ENCODE results near the gene SAP30L. TPM values are rescaled to one million over a fixed set of nuclear protein-coding genes. Genes with fewer than 3 reads are reported as not detected.
A peak's percentile ranks its signal among the peaks of the same experiment; 100 is the strongest.

The SAP30L gene
- total RNA-seq, 6 experiments from 2014 or later: 23.3 to 31.5 (median 28.1) TPM

- Mint-ChIP-seq H3K27ac (no peak overlapping the region), H3K27me3 (ENCODE audit: insufficient read depth) (peaks cover 27% of the 10 kb centered on the region), H3K9me3 (no peaks in the 10 kb centered on the region), H3K36me3 (ENCODE audit: low read depth) (no peaks in the 10 kb centered on the region), H3K4me1 (ENCODE audit: low read depth) (peaks cover 28% of the 10 kb centered on the region), H3K4me3 (no peak overlapping the region)
- TF ChIP-seq CTCF (IDR thresholded peaks at IDR 0.05): peak; percentile 98
- DNase-seq: peak; percentile 54
Observed at GRCh38 chr5:154467655-154468354, 22.0 kb downstream of the SAP30L start.

DNA sequence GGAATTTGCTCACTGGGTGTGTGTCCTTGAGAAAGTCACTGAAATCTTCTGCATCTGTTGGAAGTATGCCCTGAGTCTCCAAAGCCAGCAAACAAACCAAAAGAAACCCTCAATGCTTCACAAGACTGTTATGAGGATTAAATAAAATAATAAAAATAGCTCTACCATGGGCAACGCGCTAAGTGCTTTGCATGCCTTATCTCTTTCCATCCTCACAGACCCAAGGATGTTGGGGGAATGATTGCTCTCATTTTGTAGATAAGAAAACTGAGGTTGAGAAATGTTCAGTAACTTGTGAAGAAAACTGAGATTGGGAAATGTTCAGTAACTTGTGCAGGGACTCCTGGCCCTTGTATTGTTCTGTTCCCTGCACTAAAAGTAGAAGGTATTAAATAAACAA, 24.3 kb downstream of the SAP30L start:
- Mint-ChIP-seq H3K36me3 (ENCODE audit: low read depth) (no peaks in the 10 kb centered on the region), H3K27ac (no peak overlapping the region), H3K27me3 (ENCODE audit: insufficient read depth) (peaks cover 47% of the 10 kb centered on the region), H3K9me3 (no peaks in the 10 kb centered on the region), H3K4me1 (ENCODE audit: low read depth) (peaks cover 23% of the 10 kb centered on the region), H3K4me3 (no peak overlapping the region)
- no peak for TF ChIP-seq CTCF (IDR thresholded peaks at IDR 0.05)
- no peak for DNase-seq

DNA sequence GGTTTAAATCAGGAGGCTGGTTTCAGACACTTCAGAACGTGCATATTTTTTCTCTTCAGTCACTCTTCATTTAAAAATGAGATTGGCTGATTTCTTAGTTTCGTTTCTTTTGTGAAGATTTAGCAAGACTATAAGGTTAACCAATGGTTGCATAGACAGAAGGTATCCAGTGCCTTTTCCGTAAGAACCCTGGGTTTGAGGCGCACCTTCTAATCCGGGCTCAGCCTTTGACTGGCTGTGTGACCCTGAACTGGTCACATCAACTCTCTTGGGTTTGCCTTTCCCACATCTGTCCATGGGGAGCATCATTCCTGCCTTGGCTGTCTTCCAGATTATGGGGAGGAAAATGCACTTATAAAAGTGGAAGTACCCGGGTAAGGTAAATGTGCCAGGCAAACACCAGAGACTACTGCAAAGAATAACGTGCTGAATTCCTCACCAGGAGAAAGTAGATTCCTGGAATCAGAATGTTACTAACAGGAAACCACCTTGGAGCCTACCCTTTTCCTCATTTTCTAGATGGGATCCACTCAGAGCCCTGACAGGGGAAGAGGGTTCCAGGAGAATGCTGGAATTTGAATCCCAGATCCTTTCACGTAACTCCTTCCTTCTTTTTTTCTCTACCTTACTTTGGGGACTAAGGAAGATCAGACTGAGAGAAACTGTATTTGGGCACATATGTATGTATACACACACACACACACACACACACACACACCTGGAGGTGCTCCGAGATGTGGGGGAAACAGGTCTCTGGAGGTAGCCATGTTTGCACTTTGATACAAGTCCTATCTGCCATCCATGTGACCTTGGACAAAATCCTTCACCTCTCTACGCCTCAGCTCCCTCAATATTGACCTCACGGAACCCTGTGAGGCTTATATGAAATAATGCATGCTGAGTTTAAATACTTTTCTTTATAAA, 25.4 kb downstream of the SAP30L start:
- Mint-ChIP-seq H3K9me3 (no peaks in the 10 kb centered on the region), H3K4me3 (peak overlapping the region; percentile 45; the same call in 1 of the 2 replicates), H3K27ac (no peak overlapping the region)

GRCh38 chr5:154472871-154473580, 27.2 kb downstream of the SAP30L start:
- no peaks in the 10 kb centered on the region for H3K9me3 Mint-ChIP-seq
- H3K4me1 Mint-ChIP-seq (ENCODE audit: low read depth): peaks cover 17% of the 10 kb centered on the region
- H3K27ac Mint-ChIP-seq: no peak overlapping the region
- no peak overlapping the region for H3K4me3 Mint-ChIP-seq
- DNase-seq: no peak
- TF ChIP-seq CTCF (IDR thresholded peaks at IDR 0.05): no peak
- H3K27me3 Mint-ChIP-seq (ENCODE audit: insufficient read depth): peaks cover 64% of the 10 kb centered on the region
- no peaks in the 10 kb centered on the region for H3K36me3 Mint-ChIP-seq (ENCODE audit: low read depth)

More for the DNA sequence above, 25.4 kb downstream of the SAP30L start:
- TF ChIP-seq CTCF (IDR thresholded peaks at IDR 0.05): no peak
- no peaks in the 10 kb centered on the region for H3K36me3 Mint-ChIP-seq (ENCODE audit: low read depth)
- H3K4me1 Mint-ChIP-seq (ENCODE audit: low read depth): peaks cover 17% of the 10 kb centered on the region
- no peak for DNase-seq
- H3K27me3 Mint-ChIP-seq (ENCODE audit: insufficient read depth): peaks cover 55% of the 10 kb centered on the region

- no peaks in the 10 kb centered on the region for H3K36me3 Mint-ChIP-seq (ENCODE audit: low read depth)
- H3K4me1 Mint-ChIP-seq (ENCODE audit: low read depth): peaks cover 17% of the 10 kb centered on the region
- H3K27me3 Mint-ChIP-seq (ENCODE audit: insufficient read depth): peaks cover 64% of the 10 kb centered on the region
- no peak overlapping the region for H3K27ac Mint-ChIP-seq
- no peak for DNase-seq
- no peaks in the 10 kb centered on the region for H3K9me3 Mint-ChIP-seq
- no peak overlapping the region for H3K4me3 Mint-ChIP-seq
- TF ChIP-seq CTCF (IDR thresholded peaks at IDR 0.05): no peak
Observed at GRCh38 chr5:154473581-154474283, 27.9 kb downstream of the SAP30L start.
